Thyroid gland (tissue), 4 donors: ENCODE results near the gene HHAT. TPM values are rescaled to one million over a fixed set of nuclear protein-coding genes. Genes with fewer than 3 reads are reported as not detected.

Experiments used
- DNase-seq, 2 donors: peaks; one replicate each; pipeline ENCODE4 v3.0.0-alpha.2; 2019
- H3K27ac ChIP-seq, 3 donors: fragments of 200-600 bp; sonication (generic); 1 replicate in 2 of 3; 2 replicates in 1 of 3; pipeline ENCODE4 v1.5.1; 2016 to 2019; ENCODE audit warnings: mild to moderate bottlenecking in 1 of 3, moderate library complexity in 1 of 3
- H3K27me3 ChIP-seq: fragments of 200-600 bp; sonication (generic); one replicate; pipeline ENCODE4 v1.5.1; 2019
- H3K36me3 ChIP-seq, 2 donors: fragments of 200-600 bp; sonication (generic); one replicate each; pipeline ENCODE4 v1.5.1; 2016 to 2019
- H3K4me1 ChIP-seq, 2 donors: fragments of 200-600 bp; sonication (generic); one replicate each; pipeline ENCODE4 v1.5.1; 2017 to 2019
- H3K4me3 ChIP-seq, 3 donors: fragments of 200-600 bp; sonication (generic); replicated peaks in 1 of 3; 1 replicate in 2 of 3; 2 replicates in 1 of 3; pipeline ENCODE4 v1.5.1; 2016; ENCODE audit warnings: mild to moderate bottlenecking in 1 of 3
- H3K9me3 ChIP-seq: fragments of 200-600 bp; sonication (generic); one replicate; pipeline ENCODE4 v1.5.1; 2017
- CTCF ChIP-seq, 6 experiments: fragments of 200-600 bp in 3 of 6; fragments of 450-650 bp in 3 of 6; sonication (generic) in 3 of 6; IDR thresholded peaks; one replicate each; pipeline ENCODE4 v1.5.1; 2016 to 2019; ENCODE audit warnings: antibody characterized with exemption in 6 of 6, mild to moderate bottlenecking in 2 of 6, inconsistent platforms in 1 of 6, moderate library complexity in 1 of 6
- POLR2A ChIP-seq, 2 donors: fragments of 450-650 bp; IDR thresholded peaks; one replicate each; pipeline ENCODE4 v1.6.1; 2017; ENCODE audit warnings: antibody characterized with exemption in 2 of 2, mild to moderate bottlenecking in 2 of 2, moderate library complexity in 1 of 2
- WGBS, 2 donors: methylation state at CpG; one replicate each; pipeline ENCODE4 v1.1.5; 2017; 5-methylcytosine and 5-hydroxymethylcytosine counted together
- intact Hi-C: fragments of 100-400 bp; cut with DNase I; formaldehyde crosslinking; loops from one replicate; pipeline ENCODE4 v1.15.1; 2023
- total RNA-seq, 4 donors: library from RNA; depleted of rRNA; stranded (reverse); fragments of >200 nt; gene quantifications; one replicate each; pipeline ENCODE4 v1.2.3, GENCODE V29; 2016

Gene HHAT
- total RNA-seq, 4 donors from 2014 or later, result 7.9 to 15.9 (median 10.5) TPM

- 96 to 98% methylated on average over 1 of the region's 1 CpG for WGBS, 2 donors
- no peaks in the 10 kb centered on the region for H3K9me3 ChIP-seq
- H3K4me1 ChIP-seq, result peaks cover 23 to 30% of the 10 kb centered on the region in 2 donors
- H3K27ac ChIP-seq, result no peak overlapping the region
- TF ChIP-seq POLR2A (IDR thresholded peaks at IDR 0.05) (no peak), CTCF (IDR thresholded peaks at IDR 0.05) (no peak)
- no peaks in the 10 kb centered on the region for H3K36me3 ChIP-seq
- DNase-seq, result no peak
- no peaks in the 10 kb centered on the region for H3K27me3 ChIP-seq
- intact Hi-C loops, result no loop called here
- H3K4me3 ChIP-seq, result no peak overlapping the region
Observed at GRCh38 chr1:210625715-210626114, 297.0 kb downstream of the HHAT start.

GRCh38 chr1:210626341-210626740 lies 297.6 kb downstream of the HHAT start:
- no peaks in the 10 kb centered on the region for H3K27me3 ChIP-seq
- no peak overlapping the region for H3K4me3 ChIP-seq
- no peaks in the 10 kb centered on the region for H3K9me3 ChIP-seq
- TF ChIP-seq POLR2A (IDR thresholded peaks at IDR 0.05) (no peak), CTCF (IDR thresholded peaks at IDR 0.05) (no peak)
- intact Hi-C loops, result no loop called here
- H3K27ac ChIP-seq, result no peak overlapping the region
- peaks cover 23 to 30% of the 10 kb centered on the region in 2 donors for H3K4me1 ChIP-seq
- no peak for DNase-seq
- 79 to 85% methylated on average over 2 of the region's 2 CpGs for WGBS, 2 donors
- no peaks in the 10 kb centered on the region for H3K36me3 ChIP-seq

- Histone ChIP-seq H3K4me1 (peaks cover 26 to 30% of the 10 kb centered on the region in 2 donors), H3K36me3 (no peaks in the 10 kb centered on the region), H3K27me3 (no peaks in the 10 kb centered on the region), H3K9me3 (no peaks in the 10 kb centered on the region), H3K27ac (peak overlapping the region; percentile 13 to 81 (median 49)), H3K4me3 (no peak overlapping the region)
- DNase-seq, result peak; percentile 21 to 28
- intact Hi-C loops, result no loop called here
- TF ChIP-seq CTCF (IDR thresholded peaks at IDR 0.05) (no peak), POLR2A (IDR thresholded peaks at IDR 0.05) (no peak)
Observed at GRCh38 chr1:210627755-210628154, 299.1 kb downstream of the HHAT start.

DNA sequence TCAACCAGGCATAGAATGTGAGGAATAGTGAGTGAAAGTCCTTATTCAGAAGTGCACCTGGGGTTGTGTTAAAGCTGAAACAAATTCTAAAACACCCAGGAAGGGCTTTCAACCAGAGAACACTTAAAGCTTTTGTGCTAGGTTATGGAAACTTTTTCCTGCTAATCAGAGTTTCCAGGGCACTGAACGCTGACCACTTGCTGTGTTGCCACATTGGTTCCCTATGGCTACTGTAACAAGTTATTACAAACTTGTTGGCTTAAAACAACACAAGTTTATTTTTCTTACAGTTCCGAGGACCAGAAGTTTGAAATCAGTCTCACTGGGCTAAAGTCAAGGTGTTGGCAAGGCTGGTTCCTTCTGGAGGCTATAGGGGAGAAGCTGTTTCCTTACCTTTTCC lies 300.6 kb downstream of the HHAT start:
- Histone ChIP-seq H3K9me3 (no peaks in the 10 kb centered on the region), H3K27ac (peak overlapping the region in 2 of 3 donors; percentile 74 to 81), H3K4me1 (peaks cover 36 to 41% of the 10 kb centered on the region in 2 donors), H3K4me3 (no peak overlapping the region), H3K27me3 (no peaks in the 10 kb centered on the region), H3K36me3 (no peaks in the 10 kb centered on the region)
- WGBS, 2 donors, result 35 to 47% methylated on average over 2 of the region's 2 CpGs
- TF ChIP-seq POLR2A (IDR thresholded peaks at IDR 0.05), result no peak
- no peak for TF ChIP-seq CTCF (IDR thresholded peaks at IDR 0.05)
- intact Hi-C loops, result no loop called here
- DNase-seq, result peak; percentile 57 to 63

- H3K4me3 ChIP-seq, result no peak overlapping the region
- H3K9me3 ChIP-seq, result no peaks in the 10 kb centered on the region
- H3K36me3 ChIP-seq, result no peaks in the 10 kb centered on the region
- DNase-seq, result no peak
- H3K27ac ChIP-seq, result peak overlapping the region in 2 of 3 donors; percentile 23 to 26
- H3K4me1 ChIP-seq, result peaks cover 43% of the 10 kb centered on the region in 2 donors
- intact Hi-C loops, result no loop called here
- WGBS, 2 donors, result 84 to 91% methylated on average over 3 of the region's 3 CpGs
- no peak for TF ChIP-seq CTCF (IDR thresholded peaks at IDR 0.05)
- TF ChIP-seq POLR2A (IDR thresholded peaks at IDR 0.05), result no peak
- no peaks in the 10 kb centered on the region for H3K27me3 ChIP-seq
Observed at GRCh38 chr1:210631399-210631798, 302.7 kb downstream of the HHAT start.
